HUES64 (cell line): ENCODE measurements around the gene NPFFR2.

Experiments used
- H3K27ac ChIP-seq: 2 replicates; pipeline ENCODE4 v1.7.0; 2013; ENCODE audit warnings: low read depth, low read length, inconsistent platforms
- H3K27me3 ChIP-seq: 2 replicates; pipeline ENCODE4 v1.6.1; 2013; ENCODE audit warnings: mild to moderate bottlenecking, low read length; ENCODE audit not compliant: insufficient read depth
- H3K36me3 ChIP-seq: 2 replicates; pipeline ENCODE4 v1.6.1; 2013; ENCODE audit warnings: mild to moderate bottlenecking, low read length; ENCODE audit not compliant: insufficient read depth
- H3K4me1 ChIP-seq: 2 replicates; pipeline ENCODE4 v1.6.1; 2013; ENCODE audit warnings: mild to moderate bottlenecking, low read length, moderate library complexity; ENCODE audit not compliant: insufficient read depth
- H3K4me3 ChIP-seq: 2 replicates; pipeline ENCODE4 v1.5.1; 2013; ENCODE audit warnings: mild to moderate bottlenecking, low read length, moderate library complexity
- H3K9ac ChIP-seq: 2 replicates; pipeline ENCODE4 v1.6.1; 2013; ENCODE audit warnings: mild to moderate bottlenecking, low read depth, low read length
- H3K9me3 ChIP-seq: 2 replicates; pipeline ENCODE4 v1.6.1; 2013; ENCODE audit warnings: low read depth, low read length; ENCODE audit not compliant: insufficient read depth
- WGBS: fragments of 150-250, 120-280 bp; methylation state at CpG from one replicate; pipeline ENCODE4 v1.1.7; 2013; ENCODE audit warnings: missing lambda C conversion rate; 5-methylcytosine and 5-hydroxymethylcytosine counted together

Gene NPFFR2

GRCh38 chr4:72171761-72172160 lies 140.0 kb downstream of the NPFFR2 start:
- Histone ChIP-seq H3K4me3 (no peak overlapping the region), H3K4me1 (peaks cover 6% of the 10 kb centered on the region; the same call in 1 of the 2 replicates), H3K9me3 (peaks cover 47% of the 10 kb centered on the region), H3K9ac (no peak overlapping the region), H3K27me3 (no peaks in the 10 kb centered on the region), H3K36me3 (peaks cover 2% of the 10 kb centered on the region; the same call in 1 of the 2 replicates), H3K27ac (peak overlapping the region; percentile 62; the same call in 1 of the 2 replicates)
- WGBS: 40% methylated on average over 1 of the region's 1 CpG

DNA sequence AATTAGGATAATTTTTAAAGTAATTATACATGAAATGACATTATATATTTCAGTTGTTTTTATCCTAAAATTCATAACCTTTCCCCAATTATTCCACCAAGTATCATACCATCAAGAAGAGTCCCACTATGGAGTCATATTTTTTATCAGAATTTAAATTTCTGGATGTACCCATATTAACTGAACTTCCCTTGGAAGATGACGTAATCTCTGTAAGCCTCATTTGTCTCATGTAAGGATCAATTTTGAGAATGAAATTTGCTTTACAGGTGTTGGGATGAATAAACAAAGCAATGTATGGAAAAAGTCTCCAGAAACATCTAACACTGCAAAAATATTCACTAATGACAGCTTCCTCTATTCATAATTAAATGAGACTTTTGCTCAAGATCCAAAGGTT lies 147.5 kb downstream of the NPFFR2 start:
- WGBS: 75% methylated on average over 1 of the region's 1 CpG
- Histone ChIP-seq H3K36me3 (no peaks in the 10 kb centered on the region), H3K9ac (no peak overlapping the region), H3K4me3 (no peak overlapping the region), H3K9me3 (peaks cover 15% of the 10 kb centered on the region), H3K4me1 (no peaks in the 10 kb centered on the region), H3K27ac (no peak overlapping the region), H3K27me3 (no peaks in the 10 kb centered on the region)

DNA sequence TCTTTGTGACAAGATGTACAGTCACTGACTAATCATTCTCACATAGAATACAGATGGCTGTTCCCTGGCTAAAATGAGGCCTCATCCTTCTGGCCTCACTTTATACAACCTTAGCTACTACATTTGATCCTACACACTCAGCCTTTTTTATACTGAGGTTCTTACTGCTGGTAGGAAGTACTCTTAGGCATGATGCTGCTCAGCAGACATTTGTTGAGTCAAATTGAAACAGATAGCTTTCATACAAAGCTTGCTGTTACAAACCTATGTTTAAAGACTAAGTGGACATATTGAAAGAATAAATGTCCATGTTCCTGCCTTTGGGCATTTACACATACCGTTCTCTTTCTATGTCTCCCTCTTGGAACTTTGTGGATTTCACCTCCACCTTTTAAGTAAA lies 154.9 kb downstream of the NPFFR2 start:
- Histone ChIP-seq H3K4me3 (no peak overlapping the region), H3K9ac (no peak overlapping the region), H3K9me3 (no peaks in the 10 kb centered on the region), H3K4me1 (peaks cover 10% of the 10 kb centered on the region; the same call in 1 of the 2 replicates), H3K27me3 (no peaks in the 10 kb centered on the region), H3K36me3 (no peaks in the 10 kb centered on the region), H3K27ac (no peak overlapping the region)
- WGBS: 96% methylated on average over 1 of the region's 1 CpG

DNA sequence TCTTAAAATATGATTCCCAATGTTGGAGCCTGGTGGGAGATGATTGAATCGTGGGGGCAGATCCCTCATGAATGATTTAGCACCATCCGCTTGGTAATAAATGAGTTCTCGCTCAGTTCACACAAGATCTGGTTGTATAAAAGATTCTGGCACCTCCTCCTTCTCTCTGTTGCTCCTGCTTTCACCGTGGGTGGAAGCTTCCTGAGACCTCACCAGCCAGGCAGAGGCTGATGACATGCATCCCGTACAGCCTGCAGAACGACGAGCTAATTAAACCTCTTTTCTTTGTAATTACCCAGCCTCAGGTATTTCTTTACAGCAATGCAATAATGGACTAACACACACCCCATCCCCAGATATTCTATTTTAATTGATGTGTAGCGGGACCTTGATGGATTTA lies 162.2 kb downstream of the NPFFR2 start:
- H3K9ac ChIP-seq: no peak overlapping the region
- H3K27me3 ChIP-seq: no peaks in the 10 kb centered on the region
- H3K9me3 ChIP-seq: no peaks in the 10 kb centered on the region
- no peak overlapping the region for H3K27ac ChIP-seq
- H3K4me3 ChIP-seq: no peak overlapping the region
- WGBS: 83% methylated on average over 7 of the region's 8 CpGs
- no peaks in the 10 kb centered on the region for H3K4me1 ChIP-seq
- H3K36me3 ChIP-seq: no peaks in the 10 kb centered on the region

DNA sequence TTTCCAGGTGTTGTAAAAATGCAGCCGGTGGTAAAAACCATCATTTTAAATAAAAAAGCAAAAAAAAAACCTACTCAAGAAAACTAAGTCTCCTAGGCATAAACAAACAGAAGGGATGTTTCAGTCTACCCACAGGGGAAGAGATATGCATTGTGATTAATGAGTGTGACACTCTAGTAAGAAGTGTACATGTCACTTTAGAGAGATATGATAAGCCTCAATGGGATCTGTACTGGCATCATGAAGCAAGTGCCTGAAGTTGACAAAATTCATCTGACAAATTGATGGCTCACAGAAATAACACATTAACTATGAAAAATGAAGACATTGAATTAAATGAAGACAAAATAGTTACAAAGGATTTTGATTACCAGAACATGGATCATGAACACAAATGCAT lies 162.7 kb downstream of the NPFFR2 start:
- no peak overlapping the region for H3K9ac ChIP-seq
- H3K4me1 ChIP-seq: no peaks in the 10 kb centered on the region
- H3K27ac ChIP-seq: no peak overlapping the region
- H3K27me3 ChIP-seq: no peaks in the 10 kb centered on the region
- 100% methylated on average over 1 of the region's 1 CpG for WGBS
- no peaks in the 10 kb centered on the region for H3K9me3 ChIP-seq
- H3K4me3 ChIP-seq: no peak overlapping the region
- no peaks in the 10 kb centered on the region for H3K36me3 ChIP-seq
